Measurements from ENCODE around the gene VWA8.
"Not testable (repeated sequence)": the region's sequence is repeated elsewhere in the genome, so short reads cannot be mapped to it uniquely, and the experiment has no call there.

The VWA8 gene

GRCh38 chr13:41864658-41865057 lies 96.3 kb downstream of the VWA8 start:
- peaks cover 29% of the 10 kb centered on the region for H3K4me1 ChIP-seq (ENCODE audit: control insufficient read depth, low read length)
- no peaks in the 10 kb centered on the region for H3K79me2 ChIP-seq (ENCODE audit: control insufficient read depth, low read length)
- H3F3A ChIP-seq (ENCODE audit: control insufficient read depth, insufficient read depth): no peaks in the 10 kb centered on the region
- no peaks in the 10 kb centered on the region for H3K27me3 ChIP-seq (ENCODE audit: control insufficient read depth, low read length)
- H3K27ac ChIP-seq (ENCODE audit: low read depth, low read length): no peak overlapping the region
- TF ChIP-seq EZH2phosphoT487 (IDR thresholded peaks at IDR 0.05; ENCODE audit: borderline replicate concordance, low read length) (no peak), CTCF (IDR thresholded peaks at IDR 0.05; ENCODE audit: low read depth, low read length, poor library complexity, severe bottlenecking) (no peak)
- H3K9me2 ChIP-seq (replicated peaks; ENCODE audit: control insufficient read depth, low read length): no peaks in the 10 kb centered on the region
- no peak overlapping the region for H3K4me3 ChIP-seq (ENCODE audit: low read length)
- H3K9me3 ChIP-seq (ENCODE audit: control insufficient read depth, insufficient read depth, low read length): no peaks in the 10 kb centered on the region
- no peak overlapping the region for H3K4me2 ChIP-seq (ENCODE audit: low read length)
- H3K36me3 ChIP-seq (ENCODE audit: control insufficient read depth, low read length): peaks cover 6% of the 10 kb centered on the region; the same call in 1 of the 2 replicates
- H4K20me1 ChIP-seq (ENCODE audit: control insufficient read depth, insufficient read depth, low read depth, low read length): no peaks in the 10 kb centered on the region

GRCh38 chr13:41862659-41863058 lies 98.2 kb downstream of the VWA8 start:
- H3K4me2 ChIP-seq (ENCODE audit: low read length); H3F3A ChIP-seq (ENCODE audit: control insufficient read depth, insufficient read depth); H3K79me2 ChIP-seq (ENCODE audit: control insufficient read depth, low read length); H3K27me3 ChIP-seq (ENCODE audit: control insufficient read depth, low read length); H3K9me2 ChIP-seq (replicated peaks; ENCODE audit: control insufficient read depth, low read length); H3K27ac ChIP-seq (ENCODE audit: low read depth, low read length); H3K4me3 ChIP-seq (ENCODE audit: low read length); H3K36me3 ChIP-seq (ENCODE audit: control insufficient read depth, low read length); H3K9me3 ChIP-seq (ENCODE audit: control insufficient read depth, insufficient read depth, low read length); H4K20me1 ChIP-seq (ENCODE audit: control insufficient read depth, insufficient read depth, low read depth, low read length): not testable (repeated sequence)
- peaks cover 31% of the 10 kb centered on the region for H3K4me1 ChIP-seq (ENCODE audit: control insufficient read depth, low read length)

GRCh38 chr13:41859565-41859964 lies 101.3 kb downstream of the VWA8 start:
- no peaks in the 10 kb centered on the region for H3K9me3 ChIP-seq (ENCODE audit: control insufficient read depth, insufficient read depth, low read length)
- no peaks in the 10 kb centered on the region for H3K79me2 ChIP-seq (ENCODE audit: control insufficient read depth, low read length)
- H3K36me3 ChIP-seq (ENCODE audit: control insufficient read depth, low read length): peaks cover 15% of the 10 kb centered on the region; the same call in 1 of the 2 replicates
- no peaks in the 10 kb centered on the region for H3K9me2 ChIP-seq (replicated peaks; ENCODE audit: control insufficient read depth, low read length)
- TF ChIP-seq CTCF (IDR thresholded peaks at IDR 0.05; ENCODE audit: low read depth, low read length, poor library complexity, severe bottlenecking) (no peak), EZH2phosphoT487 (IDR thresholded peaks at IDR 0.05; ENCODE audit: borderline replicate concordance, low read length) (no peak)
- H3F3A ChIP-seq (ENCODE audit: control insufficient read depth, insufficient read depth): no peaks in the 10 kb centered on the region
- no peaks in the 10 kb centered on the region for H3K27me3 ChIP-seq (ENCODE audit: control insufficient read depth, low read length)
- no peaks in the 10 kb centered on the region for H4K20me1 ChIP-seq (ENCODE audit: control insufficient read depth, insufficient read depth, low read depth, low read length)
- H3K4me2 ChIP-seq (ENCODE audit: low read length): no peak overlapping the region
- H3K4me3 ChIP-seq (ENCODE audit: low read length): no peak overlapping the region
- H3K4me1 ChIP-seq (ENCODE audit: control insufficient read depth, low read length): peaks cover 31% of the 10 kb centered on the region
- no peak overlapping the region for H3K27ac ChIP-seq (ENCODE audit: low read depth, low read length)

- Histone ChIP-seq H3K27ac (ENCODE audit: low read depth, low read length) (no peak overlapping the region), H3K27me3 (ENCODE audit: control insufficient read depth, low read length) (no peaks in the 10 kb centered on the region), H3K9me2 (replicated peaks; ENCODE audit: control insufficient read depth, low read length) (no peaks in the 10 kb centered on the region), H3K4me2 (ENCODE audit: low read length) (no peak overlapping the region), H3K79me2 (ENCODE audit: control insufficient read depth, low read length) (no peaks in the 10 kb centered on the region), H3K4me1 (ENCODE audit: control insufficient read depth, low read length) (peaks cover 31% of the 10 kb centered on the region), H3F3A (ENCODE audit: control insufficient read depth, insufficient read depth) (no peaks in the 10 kb centered on the region), H3K4me3 (ENCODE audit: low read length) (no peak overlapping the region), H4K20me1 (ENCODE audit: control insufficient read depth, insufficient read depth, low read depth, low read length) (no peaks in the 10 kb centered on the region), H3K9me3 (ENCODE audit: control insufficient read depth, insufficient read depth, low read length) (no peaks in the 10 kb centered on the region), H3K36me3 (ENCODE audit: control insufficient read depth, low read length) (peaks cover 11% of the 10 kb centered on the region; the same call in 1 of the 2 replicates)
- TF ChIP-seq EZH2phosphoT487 (IDR thresholded peaks at IDR 0.05; ENCODE audit: borderline replicate concordance, low read length) (no peak), CTCF (IDR thresholded peaks at IDR 0.05; ENCODE audit: low read depth, low read length, poor library complexity, severe bottlenecking) (no peak)
Measured at GRCh38 chr13:41858780-41859179, 102.1 kb downstream of the VWA8 start.
